GM06990 (cell line): ENCODE data around the gene AGER.
"Not testable (repeated sequence)": the region's sequence is repeated elsewhere in the genome, so short reads cannot be mapped to it uniquely, and the experiment has no call there.

Experiments used
- DNase-seq: peaks from one replicate; pipeline ENCODE4 v3.0.0-alpha.2; 2011; ENCODE audit not compliant: insufficient read length; ENCODE audit errors: extremely low read depth
- H3K27me3 ChIP-seq: replicated peaks from 2 replicates; pipeline ENCODE4 v1.6.0; 2011; ENCODE audit warnings: low read length; ENCODE audit not compliant: control insufficient read depth, insufficient read depth
- H3K36me3 ChIP-seq: 2 replicates; pipeline ENCODE4 v1.5.1; 2011; ENCODE audit warnings: low read length; ENCODE audit not compliant: control insufficient read depth, insufficient read depth
- H3K4me3 ChIP-seq: replicated peaks from 2 replicates; pipeline ENCODE4 v1.5.1; 2011; ENCODE audit warnings: low read depth, mild to moderate bottlenecking, control low read depth, low read length
- CTCF ChIP-seq: IDR thresholded peaks from 2 replicates; pipeline ENCODE4 v1.5.1; 2011; ENCODE audit warnings: low read length, control low read depth, mild to moderate bottlenecking, inconsistent platforms; ENCODE audit not compliant: insufficient read depth, poor library complexity, severe bottlenecking

The AGER gene

GRCh38 chr6:32213649-32214048 is 29.6 kb upstream of the AGER start:
- H3K27me3 ChIP-seq, result no peaks in the 10 kb centered on the region; the same call in 1 of the 2 replicates
- DNase-seq, result no peak
- no peak overlapping the region for H3K4me3 ChIP-seq
- H3K36me3 ChIP-seq, result no peaks in the 10 kb centered on the region
- no peak for TF ChIP-seq CTCF

- Histone ChIP-seq H3K4me3 (no peak overlapping the region), H3K27me3 (no peaks in the 10 kb centered on the region; the same call in 1 of the 2 replicates), H3K36me3 (no peaks in the 10 kb centered on the region)
- no peak for TF ChIP-seq CTCF
- no peak for DNase-seq
Measured at GRCh38 chr6:32212076-32212760, 28.2 kb upstream of the AGER start.

GRCh38 chr6:32211432-32211831 is 27.4 kb upstream of the AGER start:
- H3K4me3 ChIP-seq, DNase-seq, H3K27me3 ChIP-seq, H3K36me3 ChIP-seq: not testable (repeated sequence)

DNA sequence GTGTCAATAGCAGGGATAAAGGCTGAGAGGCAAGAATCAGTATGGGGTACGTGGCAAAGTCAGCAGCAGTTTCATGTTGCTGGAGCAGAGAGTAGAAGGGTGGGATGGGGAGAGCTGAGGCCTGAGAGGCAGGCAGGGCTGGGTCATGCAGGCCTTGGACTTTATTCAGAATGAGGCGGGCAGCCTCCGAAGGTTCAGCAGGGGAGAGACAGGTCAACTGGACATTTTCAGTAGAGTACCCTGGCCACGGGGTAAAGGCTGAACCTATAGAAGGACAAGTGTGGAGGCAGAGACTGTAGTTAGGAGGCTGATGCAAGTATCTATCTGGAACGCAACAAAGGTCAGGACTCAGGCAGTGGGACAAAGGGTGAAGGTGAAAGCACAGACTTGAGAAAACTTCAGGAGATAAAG is 26.1 kb upstream of the AGER start:
- no peak overlapping the region for H3K4me3 ChIP-seq
- H3K36me3 ChIP-seq, result no peaks in the 10 kb centered on the region
- DNase-seq, result no peak
- no peaks in the 10 kb centered on the region; the same call in 1 of the 2 replicates for H3K27me3 ChIP-seq
- no peak for TF ChIP-seq CTCF

DNA sequence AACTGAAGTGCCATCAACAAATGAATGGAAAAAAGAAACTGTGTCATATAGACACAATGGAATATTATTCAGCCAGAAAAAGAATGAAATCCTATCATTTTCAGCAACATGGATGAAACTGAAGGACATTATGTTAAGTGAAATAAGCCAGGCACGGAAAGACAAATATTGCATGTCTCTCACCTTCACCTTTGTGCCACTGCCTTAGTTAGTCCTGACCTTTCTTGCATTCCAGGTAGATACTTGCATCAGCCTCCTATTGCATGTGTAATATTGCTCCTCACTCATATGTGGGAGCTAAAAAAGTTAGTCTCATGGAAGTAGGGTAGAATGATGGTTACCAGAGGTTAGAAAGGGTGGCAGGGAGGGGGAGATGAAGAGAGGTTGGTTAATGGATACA is 24.9 kb upstream of the AGER start:
- Histone ChIP-seq H3K27me3 (no peaks in the 10 kb centered on the region; the same call in 1 of the 2 replicates), H3K4me3 (no peak overlapping the region), H3K36me3 (no peaks in the 10 kb centered on the region)
- no peak for TF ChIP-seq CTCF
- DNase-seq, result no peak

DNA sequence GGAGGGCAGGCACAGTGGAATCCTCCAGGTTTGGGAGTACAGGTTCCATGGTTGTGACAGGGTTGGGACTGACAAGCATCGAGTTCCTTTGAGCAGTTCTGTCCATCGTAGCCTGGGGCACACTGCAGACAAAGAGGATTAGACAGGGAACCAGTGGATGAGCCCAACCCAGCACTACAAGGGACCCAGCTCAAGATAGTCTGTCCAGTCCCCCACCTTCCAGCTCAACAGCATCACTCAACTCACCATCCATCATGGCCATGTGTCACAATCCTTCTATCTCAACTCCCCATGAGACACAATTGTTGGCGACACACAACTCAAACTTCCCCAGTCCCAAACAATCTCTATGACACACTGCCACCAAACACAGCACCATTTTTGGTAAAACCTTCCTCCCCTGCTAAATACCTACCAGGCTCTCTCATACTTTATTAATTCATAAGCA is 20.2 kb upstream of the AGER start:
- Histone ChIP-seq H3K36me3 (no peaks in the 10 kb centered on the region), H3K27me3 (no peaks in the 10 kb centered on the region; the same call in 1 of the 2 replicates), H3K4me3 (no peak overlapping the region)
- no peak for DNase-seq
- TF ChIP-seq CTCF, result no peak
